HG03064 (cell line): ENCODE measurements around the gene PRR35.
"Not testable (repeated sequence)": the region's sequence is repeated elsewhere in the genome, so short reads cannot be mapped to it uniquely, and the experiment has no call there.

Source experiments
- ATAC-seq: cut with Tn5 transposase; IDR thresholded peaks from one replicate; pipeline ENCODE4 v1.9.1; 2021; ENCODE audit warnings: low read depth; ENCODE audit not compliant: unreplicated experiment

Gene PRR35

GRCh38 chr16:591892-592517 lies 31.8 kb downstream of the PRR35 start:
- no peak for ATAC-seq

DNA sequence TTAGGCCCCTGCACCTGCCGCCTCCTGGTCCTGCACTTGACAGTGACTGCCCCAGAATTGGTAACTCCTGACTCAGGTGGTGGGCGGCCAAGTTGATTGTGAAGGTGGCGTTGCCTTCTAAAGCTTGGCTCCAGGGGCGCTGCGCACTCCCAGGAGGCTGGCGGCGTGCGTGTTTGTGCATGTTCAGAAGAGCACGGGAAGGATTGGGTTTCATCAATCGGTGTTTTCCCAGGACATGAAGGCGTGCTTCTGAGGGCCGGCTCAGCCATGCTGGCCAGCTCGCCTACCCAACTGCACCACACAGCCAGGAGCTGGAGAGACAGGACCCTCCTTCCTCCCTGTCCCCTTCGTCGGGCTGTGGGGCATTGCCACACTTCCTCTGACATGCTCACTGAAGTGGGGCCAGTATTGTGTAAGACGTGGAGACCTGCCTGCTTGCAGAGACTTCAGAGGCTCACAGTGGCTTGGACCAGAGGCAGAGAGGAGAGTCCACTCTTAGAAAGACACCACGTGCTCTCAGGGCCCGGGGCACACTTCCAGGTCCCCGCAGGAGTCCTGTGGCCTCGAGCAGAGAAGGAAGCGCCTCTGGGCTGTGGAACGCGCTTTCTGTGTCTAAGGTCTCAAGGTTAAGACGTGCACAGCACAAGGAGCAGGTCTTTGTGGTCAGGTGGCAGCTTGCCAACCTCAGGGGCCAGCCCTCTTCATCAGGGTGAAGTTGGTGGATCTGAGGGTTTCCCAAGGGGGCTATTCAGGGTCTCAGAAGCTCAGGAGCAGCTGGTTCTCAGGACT lies 32.5 kb downstream of the PRR35 start:
- no peak for ATAC-seq

DNA sequence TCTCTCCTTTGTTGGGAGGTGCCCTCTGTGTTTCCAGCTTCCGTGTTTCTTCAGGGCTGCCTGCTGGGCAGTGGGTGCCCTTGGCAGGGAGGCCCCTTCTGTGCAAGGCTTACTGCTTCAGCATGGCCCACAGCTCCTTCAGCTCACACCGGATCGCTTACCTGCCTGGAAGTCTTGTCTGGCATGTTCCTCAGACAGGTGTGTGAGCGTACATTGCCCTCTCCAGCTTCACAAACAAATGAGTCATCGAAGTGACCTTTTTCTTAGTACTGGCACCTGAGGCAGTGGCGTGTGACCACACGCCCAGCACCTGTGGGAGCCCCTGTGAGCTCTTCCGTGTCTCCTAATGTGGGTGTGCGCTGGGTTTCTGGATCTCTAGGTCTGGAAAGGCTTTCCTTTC lies 33.2 kb downstream of the PRR35 start:
- ATAC-seq, result no peak

- no peak for ATAC-seq
These were observed 33.6 kb downstream of the PRR35 start for GRCh38 chr16:593807-594206.

- ATAC-seq, result no peak
These were observed 34.9 kb downstream of the PRR35 start for GRCh38 chr16:595094-595528.

DNA sequence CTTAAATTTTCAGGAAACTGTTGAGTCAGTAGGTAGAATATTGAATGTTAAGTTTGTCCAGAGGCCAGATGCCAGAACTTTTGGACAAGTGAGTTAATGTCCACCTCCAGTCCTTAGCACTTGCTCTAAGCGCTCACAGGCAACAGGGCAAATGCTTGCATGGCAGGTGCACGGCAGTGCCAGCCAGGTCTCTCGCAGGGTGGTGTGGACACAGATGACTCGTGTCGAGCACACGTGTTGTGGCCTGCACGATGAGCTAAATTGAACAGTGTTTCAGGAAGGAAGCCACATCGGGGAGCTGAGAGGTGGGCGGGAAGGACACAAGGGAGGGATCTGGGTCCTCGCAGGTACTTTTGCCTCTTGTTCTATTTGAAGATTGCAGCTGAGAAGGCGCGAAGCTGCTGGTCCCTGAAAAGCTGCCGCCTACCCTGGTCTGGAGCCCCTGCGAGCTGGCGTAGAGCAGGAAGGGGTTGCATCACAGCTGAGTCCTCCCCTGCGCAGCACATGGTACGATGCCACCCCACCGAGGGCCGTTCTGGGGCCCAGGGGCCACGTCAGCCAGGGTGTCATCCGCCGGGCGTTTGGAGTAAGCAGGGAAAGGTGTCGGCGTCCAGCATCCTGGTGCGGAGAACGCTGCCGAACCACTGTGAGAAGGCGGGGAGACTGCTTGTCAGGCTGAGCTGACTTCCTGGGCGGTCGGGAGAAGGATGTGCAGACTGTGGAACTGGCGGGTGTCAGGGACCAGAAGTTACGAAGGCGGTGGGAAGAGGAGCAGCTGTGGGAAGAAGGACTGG lies 35.9 kb downstream of the PRR35 start:
- ATAC-seq, result no peak

DNA sequence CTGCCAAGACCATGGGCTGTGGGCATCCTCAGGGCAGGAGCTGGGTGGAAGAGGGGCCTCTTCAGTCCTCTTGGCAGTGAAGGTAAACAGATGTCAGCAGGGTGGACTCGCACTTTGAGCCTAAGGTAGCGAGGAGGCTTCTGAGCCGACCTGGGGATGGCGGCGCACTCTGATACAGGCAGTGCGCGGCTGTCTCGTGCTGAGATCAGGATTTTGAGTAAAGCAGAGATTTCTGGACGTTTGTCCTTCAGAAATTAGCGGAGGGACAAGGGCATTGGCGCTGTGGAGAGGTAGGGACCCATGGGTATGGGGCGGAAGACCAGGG lies 36.5 kb downstream of the PRR35 start:
- ATAC-seq, result no peak

GRCh38 chr16:597655-598054 lies 37.5 kb downstream of the PRR35 start:
- ATAC-seq, result not testable (repeated sequence)

DNA sequence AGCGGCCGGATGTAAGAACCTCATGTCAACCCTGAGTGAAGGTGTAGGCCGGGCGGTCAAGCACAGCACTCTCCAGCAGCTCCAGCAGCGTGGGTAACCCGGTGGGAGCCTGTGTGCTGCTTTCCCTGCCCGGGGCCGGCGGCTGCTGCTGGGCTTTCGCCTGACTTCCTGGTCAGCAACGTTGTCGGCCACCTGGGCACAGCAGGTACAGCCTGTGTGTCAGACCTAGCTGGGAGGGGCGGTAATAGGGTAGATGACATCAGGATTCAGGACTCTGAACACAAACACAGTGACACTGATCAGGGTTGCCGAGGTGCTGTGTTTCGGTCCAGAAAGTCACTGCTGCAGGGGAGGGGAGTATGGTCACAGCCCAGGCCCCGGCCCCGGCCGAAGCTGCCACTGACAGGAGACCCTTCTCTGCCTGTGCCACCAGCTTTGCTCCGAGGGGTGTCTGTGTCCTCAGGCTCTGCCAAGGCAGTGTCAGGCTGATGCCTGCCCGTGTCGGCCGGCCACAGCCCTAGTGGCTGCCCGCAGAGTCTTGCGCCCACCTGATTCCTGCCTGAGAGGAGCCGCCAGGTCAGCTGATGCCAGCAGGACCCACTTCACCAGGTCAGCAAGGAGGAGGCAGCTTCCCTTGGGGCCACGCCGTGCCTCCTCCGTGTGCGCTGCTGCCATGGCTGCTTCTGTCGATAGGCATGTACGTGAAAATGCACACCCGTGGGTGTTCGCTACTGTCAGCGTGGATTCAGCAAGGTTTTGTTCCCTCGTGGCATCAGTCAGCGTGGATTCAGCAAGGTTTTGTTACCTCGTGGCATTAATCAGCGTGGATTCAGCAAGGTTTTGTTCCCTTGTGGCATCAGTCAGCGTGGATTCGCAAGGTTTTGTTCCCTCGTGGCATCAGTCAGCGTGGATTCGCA lies 38.9 kb downstream of the PRR35 start:
- no peak for ATAC-seq

DNA sequence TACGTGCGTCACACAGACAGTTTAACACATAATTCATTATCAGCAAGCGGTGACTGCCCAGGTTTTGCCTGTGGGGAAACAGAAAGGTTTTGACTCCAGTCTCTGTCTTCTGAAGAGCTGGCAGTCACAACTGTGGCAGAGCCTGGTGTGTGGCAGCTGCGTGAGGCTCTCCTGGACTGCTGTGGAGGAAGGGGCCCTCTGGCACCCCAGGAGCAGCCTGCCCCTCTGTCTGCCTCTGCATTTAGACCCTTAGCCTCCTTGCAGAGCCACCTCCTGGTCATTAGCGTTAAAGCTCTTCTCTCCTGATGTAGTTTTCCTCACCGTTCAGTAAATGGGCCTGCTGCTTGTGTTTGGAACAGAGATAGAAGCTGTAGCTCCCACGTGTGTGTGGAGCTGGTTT lies 40.6 kb downstream of the PRR35 start:
- no peak for ATAC-seq

GRCh38 chr16:603933-604332 lies 43.7 kb downstream of the PRR35 start:
- no peak for ATAC-seq

- no peak for ATAC-seq
These were observed 46.6 kb downstream of the PRR35 start for GRCh38 chr16:606656-607307.

GRCh38 chr16:608019-608418 lies 47.8 kb downstream of the PRR35 start:
- ATAC-seq, result no peak

- no peak for ATAC-seq
These were observed 49.1 kb downstream of the PRR35 start for GRCh38 chr16:609316-609715.

- ATAC-seq, result no peak
These were observed 49.8 kb downstream of the PRR35 start for GRCh38 chr16:609984-610383.

- no peak for ATAC-seq
These were observed 50.6 kb downstream of the PRR35 start for GRCh38 chr16:610513-611381.

DNA sequence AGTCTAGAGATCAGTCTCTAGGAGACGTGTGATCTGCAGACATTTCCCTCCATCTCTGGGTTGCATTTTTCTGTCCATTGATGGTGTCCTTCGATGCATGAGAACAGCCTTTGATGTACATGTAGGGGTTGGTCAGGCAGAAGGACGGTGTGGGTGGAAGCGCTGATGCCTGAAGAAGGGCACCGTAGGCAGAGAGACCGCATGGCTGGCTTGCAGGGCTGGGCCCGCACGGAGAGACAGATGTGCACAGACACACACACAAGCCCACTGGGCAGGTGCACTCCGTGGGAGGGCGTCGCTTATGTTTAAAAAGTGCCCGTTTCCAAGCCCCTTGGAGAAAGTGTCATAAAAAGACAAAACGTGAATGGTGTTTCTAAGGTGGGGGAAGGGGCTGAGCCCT lies 54.9 kb downstream of the PRR35 start:
- ATAC-seq, result no peak
